A549 (cell line): Measurements from ENCODE around the gene TPP2. TPM values are rescaled to one million over a fixed set of nuclear protein-coding genes. Genes with fewer than 3 reads are reported as not detected.

Experiments used
- ATAC-seq, 2 experiments: fragments of 200-7000 bp in 1 of 2; fragments of >200 bp in 1 of 2; cut with Nextera tagmentation in 1 of 2; cut with Tn5 transposase in 1 of 2; 3 replicates each; pipeline versions ENCODE4 v1.8.0 to v1.9.1; 2018 to 2020; ENCODE audit warnings: mild to moderate bottlenecking in 1 of 2, moderate library complexity in 1 of 2
- CTCF ChIA-PET: fragments of 300-600 bp; sonication (Branson Sonifier 250); formaldehyde crosslinking; extraction: SDS; loops from one replicate; lab custom pipeline; 2021; ENCODE audit warnings: antibody characterized with exemption, inconsistent platforms; lab: Yijun Ruan, JAX
- POLR2A ChIA-PET: fragments of 350-600 bp; formaldehyde crosslinking; extraction: SDS; loops from one replicate; lab custom pipeline; 2021; ENCODE audit warnings: antibody characterized with exemption, inconsistent platforms; lab: Yijun Ruan, JAX
- DNase-seq, 2 experiments: peaks; one replicate each; pipeline versions ENCODE4 v3.0.0 to v3.0.0-alpha.2; 2011 to 2016; ENCODE audit warnings: low read depth in 1 of 2, low spot score in 1 of 2
- FAIRE-seq: peaks from 2 replicates; lab custom pipeline; 2011; peaks lifted over from hg19 to GRCh38; lab: Jason Lieb, UNC
- H3K27ac ChIP-seq, 2 experiments: fragments of >200 bp; sonication (Bioruptor Twin); formaldehyde crosslinking; 3 replicates each; pipeline ENCODE4 v1.5.1; 2016 to 2017
- H3K4me1 ChIP-seq: fragments of >200 bp; sonication (Bioruptor Twin); formaldehyde crosslinking; 3 replicates; pipeline ENCODE4 v1.6.1; 2016
- H3K4me2 ChIP-seq: fragments of >200 bp; sonication (Bioruptor Twin); formaldehyde crosslinking; 3 replicates; pipeline ENCODE4 v1.6.1; 2016
- H3K4me3 ChIP-seq: fragments of >200 bp; sonication (Bioruptor Twin); formaldehyde crosslinking; 3 replicates; pipeline ENCODE4 v1.5.1; 2016
- H3K9me3 ChIP-seq: fragments of >200 bp; sonication (Bioruptor Twin); formaldehyde crosslinking; 3 replicates; pipeline ENCODE4 v1.6.1; 2016
- BCL3 ChIP-seq: fragments of >200 bp; sonication (Bioruptor Twin); formaldehyde crosslinking; IDR thresholded peaks from 3 replicates; pipeline ENCODE4 v1.6.1; 2016
- CTCF ChIP-seq: fragments of >200 bp; sonication (Bioruptor Twin); formaldehyde crosslinking; IDR thresholded peaks from 3 replicates; pipeline ENCODE4 v1.5.1; 2016
- ESRRA ChIP-seq: fragments of 150-350 bp; IDR thresholded peaks from 2 replicates; pipeline ENCODE4 v1.6.1; 2014; ENCODE audit warnings: mild to moderate bottlenecking, low read length, borderline replicate concordance
- FOSB ChIP-seq: fragments of 250-450 bp; sonication (Bioruptor Pico); IDR thresholded peaks from 2 replicates; pipeline ENCODE4 v1.5.0; 2020; ENCODE audit warnings: mild to moderate bottlenecking, moderate library complexity
- HEYL ChIP-seq: fragments of 250-450 bp; sonication (Bioruptor Pico); IDR thresholded peaks from 2 replicates; pipeline ENCODE4 v1.8.0; 2021; ENCODE audit warnings: mild to moderate bottlenecking, moderate library complexity
- HMGXB4 ChIP-seq: fragments of 250-450 bp; sonication (Bioruptor Pico); IDR thresholded peaks from 2 replicates; pipeline ENCODE4 v1.5.0; 2021; ENCODE audit warnings: mild to moderate bottlenecking, moderate library complexity, borderline replicate concordance
- JUN ChIP-seq, 2 experiments: fragments of >200 bp; sonication (Bioruptor Twin); formaldehyde crosslinking; IDR thresholded peaks; 2 replicates in 1 of 2; 3 replicates in 1 of 2; pipeline ENCODE4 v1.6.1; 2016 to 2017
- JUNB ChIP-seq: fragments of >200 bp; sonication (Bioruptor Twin); formaldehyde crosslinking; IDR thresholded peaks from 2 replicates; pipeline ENCODE4 v1.6.1; 2016
- KDM1A ChIP-seq: fragments of 200-600 bp; sonication (generic); IDR thresholded peaks from 2 replicates; pipeline ENCODE4 v1.6.1; 2016; ENCODE audit warnings: low read depth, mild to moderate bottlenecking
- MAFK ChIP-seq: fragments of 450-650 bp; IDR thresholded peaks from 2 replicates; pipeline ENCODE4 v1.6.1; 2014; ENCODE audit not compliant: partially characterized antibody
- MYC ChIP-seq: IDR thresholded peaks from 2 replicates; pipeline ENCODE4 v1.6.1; 2012; ENCODE audit warnings: mild to moderate bottlenecking, inconsistent platforms, low read length, improper control_type of control experiment, borderline replicate concordance
- RAD21 ChIP-seq, 2 experiments: fragments of >200 bp in 1 of 2; sonication (Bioruptor Twin) in 1 of 2; formaldehyde crosslinking in 1 of 2; IDR thresholded peaks in 1 of 2; conservative IDR thresholded peaks in 1 of 2; 2 replicates in 1 of 2; 3 replicates in 1 of 2; pipeline ENCODE4 v1.6.1; 2012 to 2018; ENCODE audit warnings: inconsistent platforms in 1 of 2
- RFX5 ChIP-seq: fragments of 450-650 bp; IDR thresholded peaks from 2 replicates; pipeline ENCODE4 v1.7.1; 2014; ENCODE audit warnings: antibody characterized with exemption, mild to moderate bottlenecking, moderate library complexity
- SMC3 ChIP-seq: fragments of >200 bp; sonication (Bioruptor Twin); formaldehyde crosslinking; IDR thresholded peaks from 3 replicates; pipeline ENCODE4 v1.6.1; 2018; ENCODE audit warnings: inconsistent platforms
- SREBF2 ChIP-seq: fragments of 450-650 bp; IDR thresholded peaks from 2 replicates; pipeline ENCODE4 v1.6.1; 2014; ENCODE audit warnings: mild to moderate bottlenecking, moderate library complexity
- ZSCAN20 ChIP-seq: fragments of 250-450 bp; sonication (Bioruptor Pico); IDR thresholded peaks from 2 replicates; pipeline ENCODE4 v1.8.0; 2022; ENCODE audit warnings: mild to moderate bottlenecking, moderate library complexity
- WGBS: methylation state at CpG from one replicate; pipeline ENCODE4 v1.1.6; 2017; ENCODE audit errors: missing lambda C conversion rate; 5-methylcytosine and 5-hydroxymethylcytosine counted together
- polyA plus RNA-seq, 4 experiments: library from polyadenylated mRNA; depleted of rRNA in 3 of 4; stranded (reverse); fragments of >200 nt; fragmentation: RNase III in 1 of 4; extraction: RNeasy Plus Mini Kit Qiagen cat#74134 plus additional on column Dnase treatment in 1 of 4; gene quantifications; 2 replicates in 3 of 4; 3 replicates in 1 of 4; pipeline ENCODE4 v1.2.3, GENCODE V29; 2011 to 2017
- TF ChIP-seq, protein P1 (sequence below): fragments of 200-600 bp; sonication (generic); IDR thresholded peaks from 2 replicates; pipeline ENCODE4 v1.6.1; 2016; ENCODE audit warnings: antibody characterized with exemption, mild to moderate bottlenecking, moderate library complexity
- TF ChIP-seq, protein P2 (sequence below): IDR thresholded peaks from 2 replicates; pipeline ENCODE4 v1.6.1; 2012; ENCODE audit warnings: low read depth, borderline replicate concordance

Gene TPP2
- polyA plus RNA-seq, 2 of the 4 experiments (the other 2 are of a cell fraction) = 18.6 to 28.4 TPM

- TF ChIP-seq CTCF (no peak), MAFK (no peak), ESRRA (no peak), MYC (no peak), ZSCAN20 (no peak), HMGXB4 (CRISPR knock-in tag) (no peak), HEYL (no peak), KDM1A (no peak), SREBF2 (no peak), BCL3 (no peak), FOSB (CRISPR knock-in tag) (no peak)
- Histone ChIP-seq H3K27ac (no peak overlapping the region), H3K4me3 (no peak overlapping the region), H3K9me3 (no peaks in the 10 kb centered on the region), H3K4me2 (no peak overlapping the region), H3K4me1 (peaks cover 4% of the 10 kb centered on the region)
- no peak for FAIRE-seq
- ATAC-seq = no peak
- DNase-seq = no peak
- POLR2A ChIA-PET = no interaction called here
- 85% methylated on average over 4 of the region's 4 CpGs for WGBS
- CTCF ChIA-PET = no interaction called here
These were observed 31.8 kb downstream of the TPP2 start for GRCh38 chr13:102628559-102628958.

- DNase-seq = no peak
- no peak overlapping the region for H3K4me2 ChIP-seq
- H3K9me3 ChIP-seq = no peaks in the 10 kb centered on the region
- FAIRE-seq = no peak
- 89% methylated on average over 2 of the region's 2 CpGs for WGBS
- no peak for TF ChIP-seq RFX5
- TF ChIP-seq ZSCAN20 = no peak
- TF ChIP-seq, protein P1, sequence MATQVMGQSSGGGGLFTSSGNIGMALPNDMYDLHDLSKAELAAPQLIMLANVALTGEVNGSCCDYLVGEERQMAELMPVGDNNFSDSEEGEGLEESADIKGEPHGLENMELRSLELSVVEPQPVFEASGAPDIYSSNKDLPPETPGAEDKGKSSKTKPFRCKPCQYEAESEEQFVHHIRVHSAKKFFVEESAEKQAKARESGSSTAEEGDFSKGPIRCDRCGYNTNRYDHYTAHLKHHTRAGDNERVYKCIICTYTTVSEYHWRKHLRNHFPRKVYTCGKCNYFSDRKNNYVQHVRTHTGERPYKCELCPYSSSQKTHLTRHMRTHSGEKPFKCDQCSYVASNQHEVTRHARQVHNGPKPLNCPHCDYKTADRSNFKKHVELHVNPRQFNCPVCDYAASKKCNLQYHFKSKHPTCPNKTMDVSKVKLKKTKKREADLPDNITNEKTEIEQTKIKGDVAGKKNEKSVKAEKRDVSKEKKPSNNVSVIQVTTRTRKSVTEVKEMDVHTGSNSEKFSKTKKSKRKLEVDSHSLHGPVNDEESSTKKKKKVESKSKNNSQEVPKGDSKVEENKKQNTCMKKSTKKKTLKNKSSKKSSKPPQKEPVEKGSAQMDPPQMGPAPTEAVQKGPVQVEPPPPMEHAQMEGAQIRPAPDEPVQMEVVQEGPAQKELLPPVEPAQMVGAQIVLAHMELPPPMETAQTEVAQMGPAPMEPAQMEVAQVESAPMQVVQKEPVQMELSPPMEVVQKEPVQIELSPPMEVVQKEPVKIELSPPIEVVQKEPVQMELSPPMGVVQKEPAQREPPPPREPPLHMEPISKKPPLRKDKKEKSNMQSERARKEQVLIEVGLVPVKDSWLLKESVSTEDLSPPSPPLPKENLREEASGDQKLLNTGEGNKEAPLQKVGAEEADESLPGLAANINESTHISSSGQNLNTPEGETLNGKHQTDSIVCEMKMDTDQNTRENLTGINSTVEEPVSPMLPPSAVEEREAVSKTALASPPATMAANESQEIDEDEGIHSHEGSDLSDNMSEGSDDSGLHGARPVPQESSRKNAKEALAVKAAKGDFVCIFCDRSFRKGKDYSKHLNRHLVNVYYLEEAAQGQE = no peak
- no peak for TF ChIP-seq SMC3
- no peak for TF ChIP-seq RAD21 (conservative IDR thresholded peaks at IDR 0.05 in 1 of 2, IDR thresholded peaks at IDR 0.05 in 1 of 2)
- TF ChIP-seq JUN (IDR thresholded peaks at IDR 0.05) = no peak
- TF ChIP-seq, protein P2, sequence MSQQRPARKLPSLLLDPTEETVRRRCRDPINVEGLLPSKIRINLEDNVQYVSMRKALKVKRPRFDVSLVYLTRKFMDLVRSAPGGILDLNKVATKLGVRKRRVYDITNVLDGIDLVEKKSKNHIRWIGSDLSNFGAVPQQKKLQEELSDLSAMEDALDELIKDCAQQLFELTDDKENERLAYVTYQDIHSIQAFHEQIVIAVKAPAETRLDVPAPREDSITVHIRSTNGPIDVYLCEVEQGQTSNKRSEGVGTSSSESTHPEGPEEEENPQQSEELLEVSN = no peak
- no peak for TF ChIP-seq JUNB
- no peak for TF ChIP-seq BCL3
- H3K27ac ChIP-seq = no peak overlapping the region
- CTCF ChIA-PET = no interaction called here
- H3K4me1 ChIP-seq = peaks cover 4% of the 10 kb centered on the region
- no peak for ATAC-seq
- no peak overlapping the region for H3K4me3 ChIP-seq
- POLR2A ChIA-PET = no interaction called here
These were observed 34.4 kb downstream of the TPP2 start for GRCh38 chr13:102631198-102631597.
